Activated T-cell treated with anti-CD3 and anti-CD28 coated beads, Interleukin-2, amount 50 U/mL, for 72 hours (primary cell): Measurements from ENCODE around the gene GFI1. TPM values are rescaled to one million over a fixed set of nuclear protein-coding genes. Genes with fewer than 3 reads are reported as not detected.

Experiments used
- ATAC-seq, 2 donors: fragments of 150-1000 bp; cut with Tn5 transposase; replicated peaks in 1 of 2; 2 replicates each; pipeline ENCODE4 v1.10.0; 2021; ENCODE audit warnings: moderate library complexity in 2 of 2, mild to moderate bottlenecking in 1 of 2
- DNase-seq, 2 donors: peaks; one replicate each; pipeline ENCODE4 v3.0.0; 2021 to 2022; ENCODE audit warnings: mixed read lengths in 1 of 2
- H3K27ac Mint-ChIP-seq: one replicate; pipeline ENCODE4 v1.8.0; 2022; ENCODE audit warnings: mild to moderate bottlenecking, moderate library complexity, mixed read lengths
- H3K27me3 Mint-ChIP-seq: one replicate; pipeline ENCODE4 v1.8.0; 2022; ENCODE audit warnings: low read depth, mixed read lengths
- H3K36me3 Mint-ChIP-seq, 2 donors: one replicate each; pipeline ENCODE4 v1.8.0; 2022; ENCODE audit warnings: mixed read lengths in 2 of 2, mild to moderate bottlenecking in 1 of 2; ENCODE audit not compliant: insufficient read depth in 2 of 2
- H3K4me1 Mint-ChIP-seq: one replicate; pipeline ENCODE4 v1.8.0; 2022; ENCODE audit warnings: low read depth, mixed read lengths
- H3K4me3 Mint-ChIP-seq, 2 donors: one replicate each; pipeline ENCODE4 v1.8.0; 2022; ENCODE audit warnings: mild to moderate bottlenecking in 2 of 2, mixed read lengths in 2 of 2, moderate library complexity in 2 of 2
- H3K9me3 Mint-ChIP-seq, 2 donors: one replicate each; pipeline ENCODE4 v1.8.0; 2022; ENCODE audit warnings: mixed read lengths in 2 of 2
- total RNA-seq, 2 donors: library from RNA; stranded (reverse); gene quantifications; one replicate each; pipeline ENCODE4 v1.2.3, GENCODE V29; 2022

Gene GFI1
- total RNA-seq, 2 donors from 2014 or later = 96.5 to 117 TPM

- ATAC-seq = peak; percentile 66 to 75
- Mint-ChIP-seq H3K4me3 (peak overlapping the region; percentile 70 to 85), H3K27me3 (no peaks in the 10 kb centered on the region), H3K27ac (peak overlapping the region; percentile 81), H3K4me1 (peaks cover 92% of the 10 kb centered on the region), H3K9me3 (no peaks in the 10 kb centered on the region), H3K36me3 (peaks cover 10 to 62% of the 10 kb centered on the region in 2 donors)
- DNase-seq = peak; percentile 64 to 66
Measured at GRCh38 chr1:92473781-92474495, 12.8 kb downstream of the GFI1 start.

- peaks cover 2 to 44% of the 10 kb centered on the region in 2 donors for H3K36me3 Mint-ChIP-seq
- no peaks in the 10 kb centered on the region for H3K9me3 Mint-ChIP-seq
- H3K27ac Mint-ChIP-seq = no peak overlapping the region
- ATAC-seq (no peak), DNase-seq (no peak)
- H3K4me1 Mint-ChIP-seq = peaks cover 82% of the 10 kb centered on the region
- no peak overlapping the region for H3K4me3 Mint-ChIP-seq
- no peaks in the 10 kb centered on the region for H3K27me3 Mint-ChIP-seq
Measured at GRCh38 chr1:92470216-92470615, 16.5 kb downstream of the GFI1 start.

- H3K36me3 Mint-ChIP-seq = peaks cover 5 to 19% of the 10 kb centered on the region in 2 donors
- no peak overlapping the region for H3K4me3 Mint-ChIP-seq
- no peak for ATAC-seq
- no peaks in the 10 kb centered on the region for H3K9me3 Mint-ChIP-seq
- H3K4me1 Mint-ChIP-seq = peaks cover 86% of the 10 kb centered on the region
- no peaks in the 10 kb centered on the region for H3K27me3 Mint-ChIP-seq
- DNase-seq = no peak
- H3K27ac Mint-ChIP-seq = peak overlapping the region; percentile 63
Measured at GRCh38 chr1:92466683-92467352, 19.9 kb downstream of the GFI1 start.

GRCh38 chr1:92465256-92465647 is 21.5 kb downstream of the GFI1 start:
- Mint-ChIP-seq H3K36me3 (peaks cover 3 to 8% of the 10 kb centered on the region in 2 donors), H3K9me3 (no peaks in the 10 kb centered on the region), H3K27me3 (no peaks in the 10 kb centered on the region), H3K4me3 (peak overlapping the region; percentile 20 to 35), H3K4me1 (peaks cover 89% of the 10 kb centered on the region), H3K27ac (peak overlapping the region; percentile 63)
- ATAC-seq = peak; percentile 17 to 22
- DNase-seq = no peak

- Mint-ChIP-seq H3K36me3 (peaks cover 3 to 5% of the 10 kb centered on the region in 2 donors), H3K4me1 (peaks cover 89% of the 10 kb centered on the region), H3K4me3 (peak overlapping the region; percentile 20 to 35), H3K27ac (peak overlapping the region; percentile 24), H3K27me3 (no peaks in the 10 kb centered on the region), H3K9me3 (no peaks in the 10 kb centered on the region)
- ATAC-seq = peak; percentile 57 to 65
- DNase-seq = no peak
Measured at GRCh38 chr1:92464588-92465255, 22.0 kb downstream of the GFI1 start.

- Mint-ChIP-seq H3K4me1 (peaks cover 71% of the 10 kb centered on the region), H3K9me3 (no peaks in the 10 kb centered on the region), H3K4me3 (peak overlapping the region in 1 of 2 donors; percentile 31), H3K27ac (peak overlapping the region; percentile 80), H3K36me3 (peaks cover 0 to 3% of the 10 kb centered on the region in 2 donors), H3K27me3 (no peaks in the 10 kb centered on the region)
- ATAC-seq (no peak), DNase-seq (no peak)
Measured at GRCh38 chr1:92461364-92462097, 25.2 kb downstream of the GFI1 start.

- Mint-ChIP-seq H3K4me1 (peaks cover 57% of the 10 kb centered on the region), H3K27me3 (no peaks in the 10 kb centered on the region), H3K4me3 (peak overlapping the region in 1 of 2 donors; percentile 36)
Measured at GRCh38 chr1:92459871-92460320, 26.8 kb downstream of the GFI1 start.

GRCh38 chr1:92458146-92458545 is 28.6 kb downstream of the GFI1 start:
- H3K9me3 Mint-ChIP-seq = no peaks in the 10 kb centered on the region
- H3K27ac Mint-ChIP-seq = no peak overlapping the region
- no peaks in the 10 kb centered on the region for H3K36me3 Mint-ChIP-seq
- peaks cover 40% of the 10 kb centered on the region for H3K4me1 Mint-ChIP-seq
- no peak overlapping the region for H3K4me3 Mint-ChIP-seq
- H3K27me3 Mint-ChIP-seq = no peaks in the 10 kb centered on the region
- ATAC-seq (no peak), DNase-seq (no peak)

More at GRCh38 chr1:92459871-92460320, 26.8 kb downstream of the GFI1 start:
- H3K36me3 Mint-ChIP-seq = peaks cover 0 to 2% of the 10 kb centered on the region in 2 donors
- DNase-seq (no peak), ATAC-seq (peak in 1 of 2 donors; percentile 25)
- no peaks in the 10 kb centered on the region for H3K9me3 Mint-ChIP-seq
- peak overlapping the region; percentile 4 for H3K27ac Mint-ChIP-seq

- Mint-ChIP-seq H3K9me3 (peaks cover 2 to 3% of the 10 kb centered on the region in 2 donors), H3K4me3 (no peak overlapping the region), H3K27ac (no peak overlapping the region), H3K27me3 (no peaks in the 10 kb centered on the region), H3K4me1 (peaks cover 19% of the 10 kb centered on the region), H3K36me3 (no peaks in the 10 kb centered on the region)
- no peak for ATAC-seq
- DNase-seq = no peak
Measured at GRCh38 chr1:92447976-92448375, 38.7 kb downstream of the GFI1 start.

- no peaks in the 10 kb centered on the region for H3K36me3 Mint-ChIP-seq
- ATAC-seq = peak; percentile 44 to 75
- H3K27ac Mint-ChIP-seq = no peak overlapping the region
- no peaks in the 10 kb centered on the region for H3K27me3 Mint-ChIP-seq
- H3K4me1 Mint-ChIP-seq = peaks cover 19% of the 10 kb centered on the region
- DNase-seq = no peak
- H3K9me3 Mint-ChIP-seq = peaks cover 2 to 3% of the 10 kb centered on the region in 2 donors
- H3K4me3 Mint-ChIP-seq = no peak overlapping the region
Measured at GRCh38 chr1:92447033-92447681, 39.6 kb downstream of the GFI1 start.

- H3K36me3 Mint-ChIP-seq = no peaks in the 10 kb centered on the region
- peaks cover 19% of the 10 kb centered on the region for H3K4me1 Mint-ChIP-seq
- no peak overlapping the region for H3K27ac Mint-ChIP-seq
- no peak for DNase-seq
- no peak overlapping the region for H3K4me3 Mint-ChIP-seq
- no peaks in the 10 kb centered on the region for H3K27me3 Mint-ChIP-seq
- ATAC-seq = no peak
- peaks cover 2 to 3% of the 10 kb centered on the region in 2 donors for H3K9me3 Mint-ChIP-seq
Measured at GRCh38 chr1:92446546-92446945, 40.2 kb downstream of the GFI1 start.

- H3K36me3 Mint-ChIP-seq = no peaks in the 10 kb centered on the region
- H3K9me3 Mint-ChIP-seq = peaks cover 2 to 3% of the 10 kb centered on the region in 2 donors
- peaks cover 19% of the 10 kb centered on the region for H3K4me1 Mint-ChIP-seq
- DNase-seq (no peak), ATAC-seq (no peak)
- no peaks in the 10 kb centered on the region for H3K27me3 Mint-ChIP-seq
- no peak overlapping the region for H3K27ac Mint-ChIP-seq
- no peak overlapping the region for H3K4me3 Mint-ChIP-seq
Measured at GRCh38 chr1:92445865-92446264, 40.9 kb downstream of the GFI1 start.
